SK-N-SH treated with all-trans-retinoic acid at 6 μM for 48 hours (cell line): Measurements from ENCODE around the gene NXPH1.

ENCODE experiments used
- ATAC-seq: fragments of 200-7000 bp; cut with Tn5 transposase; 3 replicates; pipeline ENCODE4 v1.9.1; 2020; ENCODE audit warnings: mild to moderate bottlenecking, moderate library complexity
- ARNTL ChIP-seq: fragments of 450-650 bp; formaldehyde crosslinking; IDR thresholded peaks from 2 replicates; pipeline ENCODE4 v1.5.0; 2020; ENCODE audit warnings: low read depth, mild to moderate bottlenecking, moderate library complexity, borderline replicate concordance
- BACH2 ChIP-seq: fragments of 250-450 bp; sonication (Bioruptor Pico); IDR thresholded peaks from 2 replicates; pipeline ENCODE4 v1.9.0; 2021; ENCODE audit warnings: mild to moderate bottlenecking, borderline replicate concordance
- CSDC2 ChIP-seq: fragments of 250-450 bp; sonication (Bioruptor Pico); IDR thresholded peaks from 2 replicates; pipeline ENCODE4 v1.5.0; 2020; ENCODE audit warnings: mild to moderate bottlenecking, moderate library complexity
- ESRRG ChIP-seq: fragments of 250-450 bp; sonication (Bioruptor Pico); IDR thresholded peaks from 2 replicates; pipeline ENCODE4 v1.6.1; 2021; ENCODE audit warnings: mild to moderate bottlenecking
- GLIS3 ChIP-seq: fragments of 250-450 bp; sonication (Bioruptor Pico); IDR thresholded peaks from 2 replicates; pipeline ENCODE4 v1.5.0; 2020; ENCODE audit warnings: mild to moderate bottlenecking, moderate library complexity
- ISL1 ChIP-seq: fragments of 250-450 bp; sonication (Bioruptor Pico); IDR thresholded peaks from 2 replicates; pipeline ENCODE4 v2.1.2; 2022; ENCODE audit warnings: mild to moderate bottlenecking, moderate library complexity
- OSR1 ChIP-seq: fragments of 250-450 bp; sonication (Bioruptor Pico); IDR thresholded peaks from 2 replicates; pipeline ENCODE4 v1.8.0; 2022; ENCODE audit warnings: moderate library complexity, mild to moderate bottlenecking, inconsistent platforms
- PPARA ChIP-seq: fragments of 250-450 bp; sonication (Bioruptor Pico); IDR thresholded peaks from 2 replicates; pipeline ENCODE4 v1.5.0; 2020; ENCODE audit warnings: mild to moderate bottlenecking, borderline replicate concordance
- SNAI2 ChIP-seq: fragments of 250-450 bp; sonication (Bioruptor Pico); IDR thresholded peaks from 2 replicates; pipeline ENCODE4 v1.5.0; 2020; ENCODE audit warnings: mild to moderate bottlenecking, moderate library complexity
- TCF4 ChIP-seq: fragments of 250-450 bp; sonication (Bioruptor Pico); IDR thresholded peaks from 2 replicates; pipeline ENCODE4 v1.8.0; 2021; ENCODE audit warnings: mild to moderate bottlenecking, moderate library complexity, borderline replicate concordance
- TOX ChIP-seq: fragments of 250-450 bp; sonication (Bioruptor Pico); IDR thresholded peaks from 2 replicates; pipeline ENCODE4 v1.8.0; 2021; ENCODE audit warnings: mild to moderate bottlenecking, moderate library complexity, borderline replicate concordance
- ZC3H10 ChIP-seq: fragments of 250-450 bp; sonication (Bioruptor Pico); IDR thresholded peaks from 2 replicates; pipeline ENCODE4 v1.5.1; 2021; ENCODE audit warnings: mild to moderate bottlenecking, moderate library complexity
- ZFP3 ChIP-seq: fragments of 250-450 bp; sonication (Bioruptor Pico); IDR thresholded peaks from 2 replicates; pipeline ENCODE4 v1.5.0; 2020; ENCODE audit warnings: mild to moderate bottlenecking, moderate library complexity
- ZFP30 ChIP-seq: fragments of 450-650 bp; formaldehyde crosslinking; IDR thresholded peaks from 2 replicates; pipeline ENCODE4 v1.5.0; 2022; ENCODE audit warnings: mild to moderate bottlenecking, moderate library complexity
- ZNF565 ChIP-seq: fragments of 450-650 bp; formaldehyde crosslinking; conservative IDR thresholded peaks from 2 replicates; pipeline ENCODE4 v1.5.0; 2020; ENCODE audit warnings: low read depth, mild to moderate bottlenecking, moderate library complexity
- ZNF70 ChIP-seq: fragments of 450-650 bp; formaldehyde crosslinking; IDR thresholded peaks from 2 replicates; pipeline ENCODE4 v1.5.0; 2020; ENCODE audit warnings: mild to moderate bottlenecking, moderate library complexity
- ZNF8 ChIP-seq: fragments of 450-650 bp; formaldehyde crosslinking; IDR thresholded peaks from 2 replicates; pipeline ENCODE4 v1.5.0; 2020; ENCODE audit warnings: mild to moderate bottlenecking, moderate library complexity
- TF ChIP-seq, protein P1 (sequence below): fragments of 250-450 bp; sonication (Bioruptor Pico); IDR thresholded peaks from 2 replicates; pipeline ENCODE4 v1.8.0; 2020; ENCODE audit warnings: mild to moderate bottlenecking, moderate library complexity, borderline replicate concordance
- TF ChIP-seq, protein P2 (sequence below): fragments of 250-450 bp; sonication (Bioruptor Pico); IDR thresholded peaks from 2 replicates; pipeline ENCODE4 v1.5.0; 2020; ENCODE audit warnings: mild to moderate bottlenecking, moderate library complexity
- TF ChIP-seq, protein P3 (sequence below): fragments of 250-450 bp; sonication (Bioruptor Pico); IDR thresholded peaks from 2 replicates; pipeline ENCODE4 v1.5.1; 2020; ENCODE audit warnings: low read depth, mild to moderate bottlenecking, moderate library complexity
- TF ChIP-seq, protein P4 (sequence below): fragments of 250-450 bp; sonication (Bioruptor Pico); IDR thresholded peaks from 2 replicates; pipeline ENCODE4 v1.8.0; 2021; ENCODE audit warnings: low read depth, mild to moderate bottlenecking, moderate library complexity, borderline replicate concordance

Gene NXPH1

DNA sequence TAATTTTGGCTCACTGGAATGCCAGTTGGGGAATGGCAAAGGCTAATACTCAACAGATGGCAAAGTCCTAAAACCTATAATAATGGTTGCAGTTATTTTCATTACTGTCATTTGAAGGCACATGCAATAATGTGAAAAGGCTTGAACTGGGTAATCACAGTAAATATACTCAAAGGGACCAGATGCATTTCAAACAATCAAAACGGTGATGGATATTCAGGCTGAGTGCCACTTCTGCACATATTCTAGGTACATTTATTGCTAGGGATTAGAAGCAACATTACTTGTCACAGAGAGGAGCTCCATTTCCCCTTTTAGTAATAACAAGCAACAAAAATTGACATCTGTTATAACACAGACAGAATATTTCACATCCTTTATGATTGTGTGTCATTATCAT, 171.8 kb downstream of the NXPH1 start:
- TF ChIP-seq, protein P1, sequence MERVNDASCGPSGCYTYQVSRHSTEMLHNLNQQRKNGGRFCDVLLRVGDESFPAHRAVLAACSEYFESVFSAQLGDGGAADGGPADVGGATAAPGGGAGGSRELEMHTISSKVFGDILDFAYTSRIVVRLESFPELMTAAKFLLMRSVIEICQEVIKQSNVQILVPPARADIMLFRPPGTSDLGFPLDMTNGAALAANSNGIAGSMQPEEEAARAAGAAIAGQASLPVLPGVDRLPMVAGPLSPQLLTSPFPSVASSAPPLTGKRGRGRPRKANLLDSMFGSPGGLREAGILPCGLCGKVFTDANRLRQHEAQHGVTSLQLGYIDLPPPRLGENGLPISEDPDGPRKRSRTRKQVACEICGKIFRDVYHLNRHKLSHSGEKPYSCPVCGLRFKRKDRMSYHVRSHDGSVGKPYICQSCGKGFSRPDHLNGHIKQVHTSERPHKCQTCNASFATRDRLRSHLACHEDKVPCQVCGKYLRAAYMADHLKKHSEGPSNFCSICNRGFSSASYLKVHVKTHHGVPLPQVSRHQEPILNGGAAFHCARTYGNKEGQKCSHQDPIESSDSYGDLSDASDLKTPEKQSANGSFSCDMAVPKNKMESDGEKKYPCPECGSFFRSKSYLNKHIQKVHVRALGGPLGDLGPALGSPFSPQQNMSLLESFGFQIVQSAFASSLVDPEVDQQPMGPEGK (CRISPR knock-in tag): no peak
- no peak for TF ChIP-seq OSR1 (CRISPR knock-in tag)
- no peak for TF ChIP-seq ZNF8 (CRISPR knock-in tag)
- no peak for TF ChIP-seq BACH2 (CRISPR knock-in tag)
- TF ChIP-seq SNAI2 (CRISPR knock-in tag): no peak
- TF ChIP-seq ZFP30 (CRISPR knock-in tag): no peak
- TF ChIP-seq, protein P2, sequence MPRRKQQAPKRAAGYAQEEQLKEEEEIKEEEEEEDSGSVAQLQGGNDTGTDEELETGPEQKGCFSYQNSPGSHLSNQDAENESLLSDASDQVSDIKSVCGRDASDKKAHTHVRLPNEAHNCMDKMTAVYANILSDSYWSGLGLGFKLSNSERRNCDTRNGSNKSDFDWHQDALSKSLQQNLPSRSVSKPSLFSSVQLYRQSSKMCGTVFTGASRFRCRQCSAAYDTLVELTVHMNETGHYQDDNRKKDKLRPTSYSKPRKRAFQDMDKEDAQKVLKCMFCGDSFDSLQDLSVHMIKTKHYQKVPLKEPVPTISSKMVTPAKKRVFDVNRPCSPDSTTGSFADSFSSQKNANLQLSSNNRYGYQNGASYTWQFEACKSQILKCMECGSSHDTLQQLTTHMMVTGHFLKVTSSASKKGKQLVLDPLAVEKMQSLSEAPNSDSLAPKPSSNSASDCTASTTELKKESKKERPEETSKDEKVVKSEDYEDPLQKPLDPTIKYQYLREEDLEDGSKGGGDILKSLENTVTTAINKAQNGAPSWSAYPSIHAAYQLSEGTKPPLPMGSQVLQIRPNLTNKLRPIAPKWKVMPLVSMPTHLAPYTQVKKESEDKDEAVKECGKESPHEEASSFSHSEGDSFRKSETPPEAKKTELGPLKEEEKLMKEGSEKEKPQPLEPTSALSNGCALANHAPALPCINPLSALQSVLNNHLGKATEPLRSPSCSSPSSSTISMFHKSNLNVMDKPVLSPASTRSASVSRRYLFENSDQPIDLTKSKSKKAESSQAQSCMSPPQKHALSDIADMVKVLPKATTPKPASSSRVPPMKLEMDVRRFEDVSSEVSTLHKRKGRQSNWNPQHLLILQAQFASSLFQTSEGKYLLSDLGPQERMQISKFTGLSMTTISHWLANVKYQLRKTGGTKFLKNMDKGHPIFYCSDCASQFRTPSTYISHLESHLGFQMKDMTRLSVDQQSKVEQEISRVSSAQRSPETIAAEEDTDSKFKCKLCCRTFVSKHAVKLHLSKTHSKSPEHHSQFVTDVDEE (CRISPR knock-in tag): no peak
- TF ChIP-seq CSDC2 (CRISPR knock-in tag): no peak
- no peak for TF ChIP-seq TOX
- TF ChIP-seq, protein P3, sequence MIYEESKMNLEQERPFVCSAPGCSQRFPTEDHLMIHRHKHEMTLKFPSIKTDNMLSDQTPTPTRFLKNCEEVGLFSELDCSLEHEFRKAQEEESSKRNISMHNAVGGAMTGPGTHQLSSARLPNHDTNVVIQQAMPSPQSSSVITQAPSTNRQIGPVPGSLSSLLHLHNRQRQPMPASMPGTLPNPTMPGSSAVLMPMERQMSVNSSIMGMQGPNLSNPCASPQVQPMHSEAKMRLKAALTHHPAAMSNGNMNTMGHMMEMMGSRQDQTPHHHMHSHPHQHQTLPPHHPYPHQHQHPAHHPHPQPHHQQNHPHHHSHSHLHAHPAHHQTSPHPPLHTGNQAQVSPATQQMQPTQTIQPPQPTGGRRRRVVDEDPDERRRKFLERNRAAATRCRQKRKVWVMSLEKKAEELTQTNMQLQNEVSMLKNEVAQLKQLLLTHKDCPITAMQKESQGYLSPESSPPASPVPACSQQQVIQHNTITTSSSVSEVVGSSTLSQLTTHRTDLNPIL: no peak
- no peak for ATAC-seq

DNA sequence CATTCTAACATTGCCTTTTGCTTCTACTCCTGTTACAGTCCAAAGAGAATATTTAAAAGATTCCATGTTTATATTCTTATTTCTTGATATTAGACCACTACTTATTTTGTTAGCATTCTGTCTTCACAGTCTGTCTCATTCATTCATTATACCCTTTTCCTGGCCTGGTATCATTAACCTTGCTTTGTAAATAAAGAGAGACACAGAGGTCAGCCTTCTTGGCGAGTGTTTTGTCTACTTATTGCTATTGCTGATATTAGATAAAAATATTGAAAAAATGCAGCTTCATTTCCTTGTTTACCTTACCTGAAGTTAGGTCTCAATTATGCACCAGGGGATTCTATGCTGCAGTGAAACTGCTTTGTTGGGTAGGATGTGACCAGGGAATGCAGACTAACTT, 179.2 kb downstream of the NXPH1 start:
- TF ChIP-seq TCF4 (CRISPR knock-in tag): no peak
- TF ChIP-seq, protein P2 (CRISPR knock-in tag): no peak
- no peak for TF ChIP-seq GLIS3 (CRISPR knock-in tag)
- no peak for TF ChIP-seq ZFP3
- TF ChIP-seq SNAI2 (CRISPR knock-in tag): no peak
- no peak for TF ChIP-seq TOX
- no peak for TF ChIP-seq ZNF565 (CRISPR knock-in tag)
- TF ChIP-seq, protein P1 (CRISPR knock-in tag): no peak
- no peak for TF ChIP-seq ARNTL
- TF ChIP-seq, protein P3: no peak
- no peak for TF ChIP-seq PPARA (CRISPR knock-in tag)
- TF ChIP-seq ZC3H10: no peak
- TF ChIP-seq ISL1 (CRISPR knock-in tag): no peak
- TF ChIP-seq ZNF70 (CRISPR knock-in tag): no peak
- TF ChIP-seq ESRRG (CRISPR knock-in tag): no peak
- no peak for TF ChIP-seq CSDC2 (CRISPR knock-in tag)
- TF ChIP-seq, protein P4, sequence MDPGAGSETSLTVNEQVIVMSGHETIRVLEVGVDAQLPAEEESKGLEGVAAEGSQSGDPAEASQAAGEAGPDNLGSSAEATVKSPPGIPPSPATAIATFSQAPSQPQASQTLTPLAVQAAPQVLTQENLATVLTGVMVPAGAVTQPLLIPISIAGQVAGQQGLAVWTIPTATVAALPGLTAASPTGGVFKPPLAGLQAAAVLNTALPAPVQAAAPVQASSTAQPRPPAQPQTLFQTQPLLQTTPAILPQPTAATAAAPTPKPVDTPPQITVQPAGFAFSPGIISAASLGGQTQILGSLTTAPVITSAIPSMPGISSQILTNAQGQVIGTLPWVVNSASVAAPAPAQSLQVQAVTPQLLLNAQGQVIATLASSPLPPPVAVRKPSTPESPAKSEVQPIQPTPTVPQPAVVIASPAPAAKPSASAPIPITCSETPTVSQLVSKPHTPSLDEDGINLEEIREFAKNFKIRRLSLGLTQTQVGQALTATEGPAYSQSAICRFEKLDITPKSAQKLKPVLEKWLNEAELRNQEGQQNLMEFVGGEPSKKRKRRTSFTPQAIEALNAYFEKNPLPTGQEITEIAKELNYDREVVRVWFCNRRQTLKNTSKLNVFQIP (CRISPR knock-in tag): no peak
- TF ChIP-seq, all 23 proteins: peak for 0
- ATAC-seq: no peak
